B cell (primary cell): ENCODE data around the gene ANKS6. TPM values are rescaled to one million over a fixed set of nuclear protein-coding genes. Genes with fewer than 3 reads are reported as not detected.

Experiments used
- ATAC-seq: fragments of 200-7000 bp; cut with Tn5 transposase; one replicate; pipeline ENCODE4 v1.10.0; 2021; ENCODE audit warnings: low read depth, mild to moderate bottlenecking, moderate number of reproducible peaks, moderate library complexity
- CTCF ChIA-PET: fragments of 350-600 bp; sonication (Branson Sonifier 250); formaldehyde crosslinking; loops from one replicate; lab custom pipeline; 2021; ENCODE audit warnings: antibody characterized with exemption, inconsistent platforms; lab: Charles Lee
- POLR2A ChIA-PET: fragments of 350-600 bp; sonication (Branson Sonifier 250); formaldehyde crosslinking; loops from one replicate; lab custom pipeline; 2021; ENCODE audit warnings: antibody characterized with exemption; lab: Charles Lee
- DNase-seq: peaks from one replicate; pipeline ENCODE4 v3.0.0; 2013
- H2AFZ ChIP-seq: 2 replicates; pipeline ENCODE4 v1.6.1; 2012; ENCODE audit warnings: mild to moderate bottlenecking, low read depth, low read length; ENCODE audit not compliant: insufficient read depth, poor library complexity, severe bottlenecking
- H3K27ac ChIP-seq, 2 donors: 1 replicate in 1 of 2; 2 replicates in 1 of 2; pipeline ENCODE4 v1.5.1; 2012 to 2013; ENCODE audit warnings: low read length in 2 of 2, mild to moderate bottlenecking in 2 of 2, moderate library complexity in 1 of 2
- H3K27me3 ChIP-seq, 4 experiments: fragments of 200-600 bp in 1 of 4; sonication (generic) in 1 of 4; replicated peaks in 1 of 4; 1 replicate in 2 of 4; 2 replicates in 2 of 4; pipeline versions ENCODE4 v1.6.1 to v1.7.0; 2013 to 2016; ENCODE audit warnings: low read length in 3 of 4, mild to moderate bottlenecking in 2 of 4, mixed read lengths in 1 of 4, moderate library complexity in 1 of 4; ENCODE audit not compliant: insufficient read depth in 4 of 4, control insufficient read depth in 3 of 4; ENCODE audit errors: control extremely low read depth in 1 of 4
- H3K36me3 ChIP-seq, 2 experiments: replicated peaks in 1 of 2; 1 replicate in 1 of 2; 2 replicates in 1 of 2; pipeline versions ENCODE4 v1.6.1 to v1.7.1; 2013; ENCODE audit warnings: low read length in 1 of 2; ENCODE audit not compliant: insufficient read depth in 2 of 2, control insufficient read depth in 1 of 2; ENCODE audit errors: control extremely low read depth in 1 of 2, extremely low read depth in 1 of 2
- H3K4me1 ChIP-seq, 2 donors: fragments of 200-600 bp in 1 of 2; sonication (generic) in 1 of 2; 1 replicate in 1 of 2; 2 replicates in 1 of 2; pipeline versions ENCODE4 v1.5.1 to v1.6.1; 2013 to 2017; ENCODE audit warnings: low read length in 2 of 2; ENCODE audit not compliant: control insufficient read depth in 2 of 2, insufficient read depth in 2 of 2
- H3K4me2 ChIP-seq: replicated peaks from 2 replicates; pipeline ENCODE3; 2012; ENCODE audit warnings: mild to moderate bottlenecking, low read depth, low read length; ENCODE audit not compliant: poor library complexity, severe bottlenecking
- H3K4me3 ChIP-seq, 5 experiments: fragments of 200-600 bp in 1 of 5; sonication (generic) in 1 of 5; 1 replicate in 3 of 5; 2 replicates in 2 of 5; pipeline versions ENCODE4 v1.5.1 to v1.7.0; 2011 to 2016; ENCODE audit warnings: low read length in 4 of 5, mild to moderate bottlenecking in 4 of 5, low read depth in 2 of 5, control low read depth in 1 of 5, moderate library complexity in 1 of 5; ENCODE audit not compliant: insufficient read depth in 1 of 5; ENCODE audit errors: control extremely low read depth in 1 of 5, extremely low read depth in 1 of 5
- H3K79me2 ChIP-seq: fragments of 200-600 bp; sonication (generic); one replicate; pipeline ENCODE4 v1.6.0; 2016; ENCODE audit warnings: low read length; ENCODE audit not compliant: control insufficient read depth, insufficient read depth
- H3K9ac ChIP-seq: fragments of 200-600 bp; sonication (generic); 2 replicates; pipeline ENCODE4 v1.6.1; 2017; ENCODE audit warnings: mild to moderate bottlenecking, low read length, moderate library complexity
- H3K9me3 ChIP-seq, 3 donors: one replicate each; pipeline versions ENCODE4 v1.6.1 to v1.7.1; 2013; ENCODE audit warnings: low read length in 2 of 3; ENCODE audit not compliant: control insufficient read depth in 2 of 3, insufficient read depth in 1 of 3; ENCODE audit errors: control extremely low read depth in 1 of 3
- H4K20me1 ChIP-seq: 2 replicates; pipeline ENCODE4 v1.6.0; 2012; ENCODE audit warnings: mild to moderate bottlenecking, low read length; ENCODE audit not compliant: insufficient read depth, control insufficient read depth, poor library complexity, severe bottlenecking
- H3K27ac Mint-ChIP-seq: one replicate; pipeline ENCODE4 v1.8.0; 2021; ENCODE audit warnings: mixed read lengths
- H3K27me3 Mint-ChIP-seq: one replicate; pipeline ENCODE4 v1.8.0; 2021; ENCODE audit warnings: mixed read lengths
- H3K4me1 Mint-ChIP-seq: one replicate; pipeline ENCODE4 v1.8.0; 2021; ENCODE audit warnings: mixed read lengths
- H3K4me3 Mint-ChIP-seq: one replicate; pipeline ENCODE4 v1.8.0; 2021; ENCODE audit warnings: mixed read lengths
- H3K9me3 Mint-ChIP-seq: one replicate; pipeline ENCODE4 v1.8.0; 2022; ENCODE audit warnings: mixed read lengths; ENCODE audit not compliant: insufficient read depth
- CTCF ChIP-seq: fragments of 200-600 bp; IDR thresholded peaks from one replicate; pipeline ENCODE4 v1.8.0; 2022; ENCODE audit warnings: antibody characterized with exemption, mild to moderate bottlenecking
- EZH2 ChIP-seq: IDR thresholded peaks from 2 replicates; pipeline ENCODE4 v1.6.1; 2012; ENCODE audit warnings: borderline replicate concordance, low read depth, mild to moderate bottlenecking, moderate library complexity, low read length; ENCODE audit not compliant: insufficient read depth, poor library complexity, severe bottlenecking
- WGBS: methylation state at CpG from one replicate; pipeline ENCODE4 v1.1.5; 2013; ENCODE audit warnings: missing lambda C conversion rate; ENCODE audit not compliant: insufficient coverage; 5-methylcytosine and 5-hydroxymethylcytosine counted together
- intact Hi-C: fragments of 100-400 bp; cut with micrococcal nuclease; formaldehyde crosslinking; loops from one replicate; pipeline ENCODE4 v1.10.0; 2022
- polyA plus RNA-seq: library from polyadenylated mRNA; depleted of rRNA; stranded (reverse); fragments of >200 nt; gene quantifications from 2 replicates; pipeline ENCODE4 v1.2.3, GENCODE V29; 2012
- total RNA-seq, 2 donors: library from RNA; stranded (reverse); fragments of 120-200 nt in 1 of 2; gene quantifications; 1 replicate in 1 of 2; 2 replicates in 1 of 2; pipeline versions ENCODE4 v1.2.3 to v1.2.4, GENCODE V29; 2013 to 2022

ANKS6 gene
- total and polyA plus RNA-seq, 2 donors (not counting 1 experiment from before 2014, with no cell fraction given), result 11.4 to 16.1 TPM

- Mint-ChIP-seq H3K27ac (no peak overlapping the region), H3K9me3 (no peaks in the 10 kb centered on the region), H3K4me1 (no peaks in the 10 kb centered on the region), H3K27me3 (no peaks in the 10 kb centered on the region), H3K4me3 (no peak overlapping the region)
- intact Hi-C loops, result no loop called here
- H3K4me2 ChIP-seq, result no peak overlapping the region
- H3K9ac ChIP-seq, result no peak overlapping the region
- no peak overlapping the region for H2AFZ ChIP-seq
- ATAC-seq (no peak), DNase-seq (no peak)
- H3K9me3 ChIP-seq, result no peaks in the 10 kb centered on the region
- H3K4me3 ChIP-seq, result no peak overlapping the region
- no peaks in the 10 kb centered on the region for H4K20me1 ChIP-seq
- no peak overlapping the region for H3K27ac ChIP-seq
- H3K36me3 ChIP-seq, result peaks cover 0 to 11% of the 10 kb centered on the region in 2 experiments
- H3K79me2 ChIP-seq, result no peaks in the 10 kb centered on the region
- ChIA-PET CTCF (interaction anchor here (0.5 to 7.7 kb wide), 4 partner anchors 14 to 1076 kb away, joined by 4 to 46 read pairs (median 5); no protein-coding TSS in a partner anchor), POLR2A (no interaction called here)
- WGBS, result 97% methylated on average over 8 of the region's 8 CpGs
- no peaks in the 10 kb centered on the region for H3K27me3 ChIP-seq
- H3K4me1 ChIP-seq, result no peaks in the 10 kb centered on the region
- TF ChIP-seq EZH2, result no peak
- TF ChIP-seq CTCF, result no peak
Measured at GRCh38 chr9:98778251-98778650, 18.1 kb downstream of the ANKS6 start.

- Mint-ChIP-seq H3K4me1 (no peaks in the 10 kb centered on the region), H3K27me3 (no peaks in the 10 kb centered on the region), H3K27ac (no peak overlapping the region), H3K4me3 (no peak overlapping the region), H3K9me3 (no peaks in the 10 kb centered on the region)
- Histone ChIP-seq H3K4me3 (no peak overlapping the region), H3K9me3 (no peaks in the 10 kb centered on the region), H3K4me1 (no peaks in the 10 kb centered on the region), H4K20me1 (no peaks in the 10 kb centered on the region), H2AFZ (no peak overlapping the region), H3K9ac (no peak overlapping the region), H3K36me3 (peaks cover 0 to 14% of the 10 kb centered on the region in 2 experiments), H3K27ac (no peak overlapping the region), H3K79me2 (no peaks in the 10 kb centered on the region), H3K27me3 (no peaks in the 10 kb centered on the region), H3K4me2 (no peak overlapping the region)
- DNase-seq, result no peak
- ChIA-PET CTCF (interaction anchor here (0.5 to 7.7 kb wide), 4 partner anchors 14 to 1075 kb away, joined by 4 to 123 read pairs (median 25); no protein-coding TSS in a partner anchor), POLR2A (no interaction called here)
- no peak for TF ChIP-seq EZH2
- 100% methylated on average over 2 of the region's 4 CpGs for WGBS
- ATAC-seq, result no peak
- intact Hi-C loops, result no loop called here
Measured at GRCh38 chr9:98777618-98778017, 18.7 kb downstream of the ANKS6 start.
